ENCODE data around the gene CCDC142.

The CCDC142 gene

GRCh38 chr2:74512744-74513604 lies 30.2 kb upstream of the CCDC142 start:
- DNase-seq (ENCODE audit: low read depth), result no peak
- no peak overlapping the region for H3K9ac ChIP-seq (ENCODE audit: low read length)
- H3K4me1 ChIP-seq (ENCODE audit: control insufficient read depth, insufficient read depth, low read length), result peaks cover 4% of the 10 kb centered on the region
- peaks cover 69% of the 10 kb centered on the region for H3K27me3 ChIP-seq (replicated peaks; ENCODE audit: control insufficient read depth, insufficient read depth, low read length)
- H3K9me3 ChIP-seq (ENCODE audit: control insufficient read depth, low read length), result no peaks in the 10 kb centered on the region
- H3K36me3 ChIP-seq (ENCODE audit: control insufficient read depth, insufficient read depth, low read length, severe bottlenecking), result no peaks in the 10 kb centered on the region
- H3K4me3 ChIP-seq (ENCODE audit: low read length), result no peak overlapping the region

- DNase-seq (ENCODE audit: low read depth), result peak; percentile 11
- Histone ChIP-seq H3K27me3 (replicated peaks; ENCODE audit: control insufficient read depth, insufficient read depth, low read length) (peaks cover 54% of the 10 kb centered on the region), H3K9ac (ENCODE audit: low read length) (no peak overlapping the region), H3K36me3 (ENCODE audit: control insufficient read depth, insufficient read depth, low read length, severe bottlenecking) (no peaks in the 10 kb centered on the region), H3K4me3 (ENCODE audit: low read length) (no peak overlapping the region), H3K4me1 (ENCODE audit: control insufficient read depth, insufficient read depth, low read length) (peaks cover 12% of the 10 kb centered on the region), H3K9me3 (ENCODE audit: control insufficient read depth, low read length) (no peaks in the 10 kb centered on the region)
Measured at GRCh38 chr2:74511104-74511989, 28.5 kb upstream of the CCDC142 start.

DNA sequence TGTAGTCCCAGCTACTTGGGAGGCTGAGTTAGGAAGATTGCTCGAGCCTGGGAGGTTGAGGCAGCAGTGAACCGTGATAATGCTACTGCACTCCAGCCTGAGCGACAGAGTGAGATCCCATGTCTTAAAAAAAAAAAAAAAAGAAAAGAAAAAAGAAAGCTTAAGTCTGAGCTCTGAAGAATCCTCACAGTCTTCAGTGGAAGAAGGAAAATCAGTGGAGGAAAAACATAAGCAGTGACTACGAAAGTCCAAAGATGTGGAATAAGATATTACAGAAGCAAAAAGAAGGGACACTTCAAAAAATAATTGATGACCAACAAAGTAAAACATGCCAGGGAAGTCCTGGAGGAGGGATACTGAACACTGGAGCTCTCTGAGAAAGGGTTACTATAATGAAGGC lies 27.5 kb upstream of the CCDC142 start:
- peaks cover 45% of the 10 kb centered on the region for H3K27me3 ChIP-seq (replicated peaks; ENCODE audit: control insufficient read depth, insufficient read depth, low read length)
- H3K4me3 ChIP-seq (ENCODE audit: low read length), result no peak overlapping the region
- H3K9me3 ChIP-seq (ENCODE audit: control insufficient read depth, low read length), result no peaks in the 10 kb centered on the region
- DNase-seq (ENCODE audit: low read depth), result no peak
- H3K9ac ChIP-seq (ENCODE audit: low read length), result no peak overlapping the region
- H3K36me3 ChIP-seq (ENCODE audit: control insufficient read depth, insufficient read depth, low read length, severe bottlenecking), result peaks cover 9% of the 10 kb centered on the region
- H3K4me1 ChIP-seq (ENCODE audit: control insufficient read depth, insufficient read depth, low read length), result peaks cover 22% of the 10 kb centered on the region

- Histone ChIP-seq H3K36me3 (ENCODE audit: control insufficient read depth, insufficient read depth, low read length, severe bottlenecking) (peaks cover 18% of the 10 kb centered on the region), H3K9me3 (ENCODE audit: control insufficient read depth, low read length) (no peaks in the 10 kb centered on the region), H3K27me3 (replicated peaks; ENCODE audit: control insufficient read depth, insufficient read depth, low read length) (peaks cover 25% of the 10 kb centered on the region), H3K4me3 (ENCODE audit: low read length) (peak overlapping the region; percentile 96), H3K4me1 (ENCODE audit: control insufficient read depth, insufficient read depth, low read length) (peaks cover 41% of the 10 kb centered on the region), H3K9ac (ENCODE audit: low read length) (peak overlapping the region; percentile 99)
- DNase-seq (ENCODE audit: low read depth), result peak; percentile 76
Measured at GRCh38 chr2:74507926-74508520, 25.2 kb upstream of the CCDC142 start.

DNA sequence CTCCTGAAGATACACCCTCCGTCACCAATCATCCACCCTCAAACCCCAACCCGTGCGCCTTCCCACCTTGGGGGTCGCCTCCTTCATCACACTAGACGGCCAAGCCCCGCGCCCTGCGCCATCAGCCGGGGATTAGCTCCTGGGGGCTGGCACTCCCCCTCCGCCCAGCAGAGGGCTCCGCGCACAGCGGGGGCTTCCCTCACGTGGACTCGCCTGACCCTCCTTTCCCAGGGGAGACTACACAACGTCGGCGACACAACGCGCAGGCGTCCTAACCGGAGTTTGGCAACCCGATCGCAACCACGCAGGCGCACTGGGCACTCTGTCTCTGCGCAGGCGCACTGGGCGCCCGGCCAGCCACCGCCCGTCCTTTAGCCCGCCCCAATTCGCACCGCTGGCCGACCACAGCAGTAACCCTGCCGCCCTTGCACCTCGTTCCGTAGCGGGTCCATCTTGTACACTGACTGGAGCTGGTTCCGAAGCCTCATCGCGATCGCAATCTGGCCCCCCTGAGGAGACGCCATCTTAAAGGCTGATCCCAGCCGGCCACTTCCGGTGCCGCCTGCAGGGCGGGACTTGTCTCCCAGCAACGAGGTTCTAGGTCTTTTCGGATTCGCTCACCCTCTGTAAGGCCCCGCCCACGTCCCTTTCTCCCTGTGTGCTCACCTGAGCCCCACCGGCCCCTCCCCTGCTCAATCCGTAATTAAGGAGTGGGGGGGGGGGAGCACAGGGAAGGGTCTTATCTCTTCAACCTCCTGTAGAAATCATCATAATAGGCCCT lies 24.5 kb upstream of the CCDC142 start, which contains the start of gene PCGF1:
Gene PCGF1 (minus strand): TSS at position 551 of the 781 bp plus-strand sequence. CDS start 27 bp downstream, at position 524.
- DNase-seq (ENCODE audit: low read depth), result peak; percentile 99
- H3K4me3 ChIP-seq (ENCODE audit: low read length), result peak within 1 kb of the TSS; percentile 96
- H3K36me3 ChIP-seq (ENCODE audit: control insufficient read depth, insufficient read depth, low read length, severe bottlenecking), result peaks cover 18% of the 10 kb centered on the region
- peaks cover 44% of the 10 kb centered on the region for H3K4me1 ChIP-seq (ENCODE audit: control insufficient read depth, insufficient read depth, low read length)
- H3K27me3 ChIP-seq (replicated peaks; ENCODE audit: control insufficient read depth, insufficient read depth, low read length), result peaks cover 20% of the 10 kb centered on the region
- H3K9ac ChIP-seq (ENCODE audit: low read length), result peak within 1 kb of the TSS; percentile 99
- H3K9me3 ChIP-seq (ENCODE audit: control insufficient read depth, low read length), result no peaks in the 10 kb centered on the region

DNA sequence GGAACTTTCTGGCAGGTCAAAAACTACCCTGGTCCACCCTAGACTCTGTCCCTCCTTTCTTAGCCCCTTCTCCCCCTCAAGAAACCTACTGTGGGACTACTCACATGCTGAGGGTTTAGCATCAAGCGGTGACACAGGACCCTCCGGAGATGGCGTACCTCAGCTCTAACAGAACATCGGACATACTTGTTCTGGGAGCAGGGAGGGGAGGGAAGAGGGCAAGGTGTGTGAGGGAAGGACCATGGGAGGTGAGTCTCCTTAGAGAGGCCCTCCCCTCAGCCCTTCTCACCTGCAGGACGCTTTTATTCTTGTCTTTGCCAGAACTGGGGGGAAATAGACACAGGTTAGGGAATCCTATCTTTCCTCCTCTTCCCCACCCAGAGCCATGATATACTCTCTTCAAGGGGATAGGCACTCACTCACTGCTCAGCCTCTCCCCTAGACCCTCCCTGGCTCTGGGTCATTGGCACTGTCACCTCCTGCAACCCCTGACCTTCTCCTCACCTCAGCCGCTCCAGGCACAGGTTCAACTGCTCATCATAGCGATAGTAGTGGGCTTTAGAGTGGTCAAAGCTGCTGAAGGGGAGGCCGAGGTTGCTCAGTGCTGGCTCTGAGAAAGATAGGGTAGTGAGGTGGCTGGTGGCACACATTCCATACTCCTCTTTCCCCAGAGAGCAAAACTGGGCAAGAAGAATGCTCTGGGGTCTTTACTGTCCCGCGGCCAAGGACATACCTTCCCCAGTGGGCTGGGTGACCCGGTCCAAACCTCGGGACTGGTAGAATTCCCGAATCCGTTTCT lies 22.8 kb upstream of the CCDC142 start:
- H3K4me1 ChIP-seq (ENCODE audit: control insufficient read depth, insufficient read depth, low read length), result peaks cover 44% of the 10 kb centered on the region
- peaks cover 4% of the 10 kb centered on the region for H3K27me3 ChIP-seq (replicated peaks; ENCODE audit: control insufficient read depth, insufficient read depth, low read length)
- no peak for DNase-seq (ENCODE audit: low read depth)
- peak overlapping the region; percentile 96 for H3K4me3 ChIP-seq (ENCODE audit: low read length)
- H3K9me3 ChIP-seq (ENCODE audit: control insufficient read depth, low read length), result no peaks in the 10 kb centered on the region
- H3K9ac ChIP-seq (ENCODE audit: low read length), result peak overlapping the region; percentile 94
- H3K36me3 ChIP-seq (ENCODE audit: control insufficient read depth, insufficient read depth, low read length, severe bottlenecking), result peaks cover 18% of the 10 kb centered on the region

DNA sequence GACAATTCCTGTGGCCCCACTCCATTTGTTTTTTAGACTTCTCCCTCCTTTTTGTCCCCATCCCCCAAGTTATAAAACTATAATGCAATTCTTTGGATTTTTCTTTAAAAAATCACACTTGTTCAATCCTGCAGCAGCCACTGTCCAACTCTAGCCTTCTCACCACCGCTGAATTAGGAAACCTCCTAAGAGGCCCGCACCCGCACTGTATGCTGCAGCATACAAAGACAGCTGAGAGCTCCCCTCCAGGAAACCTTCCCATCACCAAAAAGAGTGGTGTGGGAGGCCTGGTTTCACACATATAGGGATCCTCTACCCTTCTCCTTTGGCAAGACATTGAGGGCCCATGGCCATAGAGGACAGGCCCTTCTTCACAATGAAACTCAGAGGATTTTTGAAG lies 21.8 kb upstream of the CCDC142 start:
- Histone ChIP-seq H3K4me1 (ENCODE audit: control insufficient read depth, insufficient read depth, low read length) (peaks cover 44% of the 10 kb centered on the region), H3K27me3 (replicated peaks; ENCODE audit: control insufficient read depth, insufficient read depth, low read length) (no peaks in the 10 kb centered on the region), H3K4me3 (ENCODE audit: low read length) (peak overlapping the region; percentile 96), H3K36me3 (ENCODE audit: control insufficient read depth, insufficient read depth, low read length, severe bottlenecking) (peaks cover 18% of the 10 kb centered on the region), H3K9ac (ENCODE audit: low read length) (peak overlapping the region; percentile 94), H3K9me3 (ENCODE audit: control insufficient read depth, low read length) (no peaks in the 10 kb centered on the region)
- DNase-seq (ENCODE audit: low read depth), result peak; percentile 5

DNA sequence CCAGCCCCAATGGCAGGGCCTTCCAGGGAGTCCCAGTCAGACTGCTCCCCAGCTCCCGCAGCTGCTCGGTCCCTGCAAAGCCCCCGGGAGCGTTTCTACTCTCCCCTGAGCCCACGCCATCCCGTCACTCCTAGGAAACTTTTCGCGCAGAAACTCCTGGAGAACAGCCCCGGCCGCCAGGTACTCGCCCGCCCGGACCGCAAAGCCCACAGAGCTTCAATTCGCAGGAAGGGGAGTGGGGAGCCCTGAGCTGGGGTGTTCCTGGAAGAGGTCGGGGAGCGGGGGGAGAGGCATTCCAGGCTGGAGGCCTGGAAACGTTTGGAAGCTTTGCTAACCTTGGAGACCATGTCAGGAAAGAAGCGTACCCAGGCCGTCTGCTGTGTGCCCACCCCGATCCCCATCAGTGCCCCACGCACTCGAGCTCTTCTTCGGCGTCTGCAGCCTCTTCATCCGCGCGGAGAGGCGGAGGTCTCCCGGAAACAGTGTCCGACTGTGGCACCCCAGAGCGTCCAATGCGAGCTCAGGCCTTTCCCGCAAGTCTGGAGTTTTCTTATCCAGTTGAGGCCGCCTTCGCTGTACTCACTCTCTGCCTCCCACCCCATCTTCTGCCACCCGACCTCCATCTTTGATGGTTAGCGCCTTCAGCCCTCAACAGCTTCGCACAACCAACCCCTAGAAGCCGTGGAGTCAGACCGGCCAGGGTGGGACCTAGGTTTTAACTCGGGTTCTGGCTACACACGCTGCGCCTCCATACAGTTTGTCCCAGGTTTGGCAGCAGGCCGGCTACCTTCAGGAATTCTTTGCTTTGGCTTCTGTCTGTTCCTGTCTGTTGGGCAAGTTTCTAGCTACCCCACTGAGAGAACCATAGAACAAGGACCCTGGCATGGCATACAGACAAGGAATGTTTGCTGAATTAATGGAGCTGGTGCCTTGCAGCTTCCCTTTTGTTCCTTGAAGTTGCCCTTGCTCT lies 21.0 kb upstream of the CCDC142 start:
- H3K4me3 ChIP-seq (ENCODE audit: low read length), result peak overlapping the region; percentile 96
- peak; percentile 14 for DNase-seq (ENCODE audit: low read depth)

DNA sequence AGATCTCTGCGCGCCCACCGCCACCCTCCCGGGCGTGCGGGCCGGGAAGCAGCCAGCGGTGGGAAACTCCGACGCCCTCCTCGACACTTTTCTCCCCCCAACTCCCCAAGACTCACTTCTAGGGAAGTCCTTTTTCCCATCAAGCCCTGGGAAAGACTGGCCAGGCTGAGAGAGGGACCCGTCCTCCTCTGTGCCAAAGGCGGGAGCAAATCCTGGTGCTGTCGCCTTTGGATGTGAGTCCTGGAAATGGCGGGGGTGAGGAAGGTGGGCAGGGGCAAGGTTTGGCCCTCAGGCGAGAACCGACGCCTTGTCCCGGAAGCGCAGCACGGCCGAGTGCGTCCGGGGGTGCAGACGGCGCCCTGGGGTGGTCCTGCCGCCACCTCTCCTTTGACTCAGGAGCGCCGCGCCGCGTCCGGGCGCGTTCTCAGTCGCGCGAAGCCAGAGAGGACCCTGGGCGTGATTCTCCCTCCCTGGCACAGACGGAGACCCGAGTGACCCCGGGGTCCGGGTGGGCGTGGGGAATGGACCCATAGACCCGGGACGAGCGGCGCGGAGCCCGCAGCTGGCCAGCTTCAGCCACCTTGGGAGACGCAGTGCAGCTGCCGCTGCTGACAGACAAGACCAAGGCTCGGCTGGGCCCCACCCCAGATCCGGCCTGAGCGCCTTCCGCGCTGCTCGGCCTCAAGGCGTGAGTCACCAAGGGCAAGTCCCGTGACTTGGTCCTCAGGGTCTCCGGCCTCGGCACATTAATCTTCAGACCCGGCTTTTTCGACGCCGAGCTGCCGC lies 20.1 kb upstream of the CCDC142 start:
- Histone ChIP-seq H3K27me3 (replicated peaks; ENCODE audit: control insufficient read depth, insufficient read depth, low read length) (no peaks in the 10 kb centered on the region), H3K4me1 (ENCODE audit: control insufficient read depth, insufficient read depth, low read length) (peaks cover 53% of the 10 kb centered on the region)
- DNase-seq (ENCODE audit: low read depth), result peak; percentile 91

More for the DNA sequence above, 21.0 kb upstream of the CCDC142 start:
- Histone ChIP-seq H3K27me3 (replicated peaks; ENCODE audit: control insufficient read depth, insufficient read depth, low read length) (no peaks in the 10 kb centered on the region), H3K9ac (ENCODE audit: low read length) (peak overlapping the region; percentile 94), H3K9me3 (ENCODE audit: control insufficient read depth, low read length) (no peaks in the 10 kb centered on the region), H3K36me3 (ENCODE audit: control insufficient read depth, insufficient read depth, low read length, severe bottlenecking) (peaks cover 18% of the 10 kb centered on the region), H3K4me1 (ENCODE audit: control insufficient read depth, insufficient read depth, low read length) (peaks cover 49% of the 10 kb centered on the region)

More for the DNA sequence above, 20.1 kb upstream of the CCDC142 start:
- peak overlapping the region; percentile 94 for H3K9ac ChIP-seq (ENCODE audit: low read length)
- peaks cover 18% of the 10 kb centered on the region for H3K36me3 ChIP-seq (ENCODE audit: control insufficient read depth, insufficient read depth, low read length, severe bottlenecking)
- peak overlapping the region; percentile 96 for H3K4me3 ChIP-seq (ENCODE audit: low read length)
- H3K9me3 ChIP-seq (ENCODE audit: control insufficient read depth, low read length), result no peaks in the 10 kb centered on the region
